Astrocyte of the spinal cord (primary cell): Measurements from ENCODE around the gene ARL13A.

ENCODE experiments used
- DNase-seq: peaks from one replicate; pipeline ENCODE4 v3.0.0; 2011; ENCODE audit warnings: low read depth, low spot score
- H3K4me3 ChIP-seq: 2 replicates; pipeline ENCODE4 v1.5.1; 2011; ENCODE audit warnings: low read depth, mild to moderate bottlenecking, low read length, moderate library complexity
- CTCF ChIP-seq: IDR thresholded peaks from 2 replicates; pipeline ENCODE4 v1.5.1; 2012; ENCODE audit warnings: low read depth, mild to moderate bottlenecking, low read length, inconsistent platforms
- in situ Hi-C: cut with HindIII; loops from 2 replicates; pipeline ENCODE4 v1.10.0; 2017; ENCODE audit warnings: low sequenced_read_pairs

The ARL13A gene

GRCh38 chrX:100935767-100936166 lies 33.7 kb upstream of the ARL13A start:
- in situ Hi-C loops = no loop called here
- TF ChIP-seq CTCF = no peak
- no peak overlapping the region for H3K4me3 ChIP-seq
- DNase-seq = no peak

GRCh38 chrX:100939333-100939732 lies 30.2 kb upstream of the ARL13A start:
- no peak overlapping the region for H3K4me3 ChIP-seq
- in situ Hi-C loops = no loop called here
- DNase-seq = no peak
- no peak for TF ChIP-seq CTCF

GRCh38 chrX:100944601-100945000 lies 24.9 kb upstream of the ARL13A start:
- DNase-seq = peak; percentile 5
- in situ Hi-C loops = no loop called here
- no peak for TF ChIP-seq CTCF
- H3K4me3 ChIP-seq = no peak overlapping the region

GRCh38 chrX:100946299-100946927 lies 23.1 kb upstream of the ARL13A start:
- no peak overlapping the region for H3K4me3 ChIP-seq
- no peak for TF ChIP-seq CTCF
- DNase-seq = peak; percentile 4
- in situ Hi-C loops = no loop called here

- no peak overlapping the region for H3K4me3 ChIP-seq
- no peak for TF ChIP-seq CTCF
- in situ Hi-C loops = no loop called here
- DNase-seq = no peak
Measured at GRCh38 chrX:100948557-100948956, 21.0 kb upstream of the ARL13A start.

- DNase-seq = no peak
- no peak for TF ChIP-seq CTCF
- H3K4me3 ChIP-seq = no peak overlapping the region
- in situ Hi-C loops = no loop called here
Measured at GRCh38 chrX:100962811-100963210, 6.7 kb upstream of the ARL13A start.

- DNase-seq = no peak
- no peak overlapping the region for H3K4me3 ChIP-seq
- no peak for TF ChIP-seq CTCF
- in situ Hi-C loops = no loop called here
Measured at GRCh38 chrX:100964362-100964761, 5.1 kb upstream of the ARL13A start.
